Suprapubic skin (tissue), 3 donors: ENCODE data around the gene HDAC5.

ENCODE experiments used
- EP300 ChIP-seq: sonication (generic); formaldehyde crosslinking; IDR thresholded peaks from one replicate; pipeline ENCODE4 v1.6.1; 2017; ENCODE audit warnings: antibody characterized with exemption
- POLR2A ChIP-seq, 2 donors: fragments of 450-650 bp; IDR thresholded peaks; one replicate each; pipeline ENCODE4 v1.6.1; 2017; ENCODE audit warnings: antibody characterized with exemption in 2 of 2, mild to moderate bottlenecking in 2 of 2, moderate library complexity in 2 of 2
- TF ChIP-seq, protein P1 (sequence below), 2 donors: fragments of 200-600 bp in 1 of 2; fragments of 450-650 bp in 1 of 2; sonication (generic) in 1 of 2; IDR thresholded peaks; one replicate each; pipeline ENCODE4 v1.5.1; 2016 to 2019; ENCODE audit warnings: antibody characterized with exemption in 2 of 2, mild to moderate bottlenecking in 1 of 2, moderate library complexity in 1 of 2

- TF ChIP-seq, protein P1, sequence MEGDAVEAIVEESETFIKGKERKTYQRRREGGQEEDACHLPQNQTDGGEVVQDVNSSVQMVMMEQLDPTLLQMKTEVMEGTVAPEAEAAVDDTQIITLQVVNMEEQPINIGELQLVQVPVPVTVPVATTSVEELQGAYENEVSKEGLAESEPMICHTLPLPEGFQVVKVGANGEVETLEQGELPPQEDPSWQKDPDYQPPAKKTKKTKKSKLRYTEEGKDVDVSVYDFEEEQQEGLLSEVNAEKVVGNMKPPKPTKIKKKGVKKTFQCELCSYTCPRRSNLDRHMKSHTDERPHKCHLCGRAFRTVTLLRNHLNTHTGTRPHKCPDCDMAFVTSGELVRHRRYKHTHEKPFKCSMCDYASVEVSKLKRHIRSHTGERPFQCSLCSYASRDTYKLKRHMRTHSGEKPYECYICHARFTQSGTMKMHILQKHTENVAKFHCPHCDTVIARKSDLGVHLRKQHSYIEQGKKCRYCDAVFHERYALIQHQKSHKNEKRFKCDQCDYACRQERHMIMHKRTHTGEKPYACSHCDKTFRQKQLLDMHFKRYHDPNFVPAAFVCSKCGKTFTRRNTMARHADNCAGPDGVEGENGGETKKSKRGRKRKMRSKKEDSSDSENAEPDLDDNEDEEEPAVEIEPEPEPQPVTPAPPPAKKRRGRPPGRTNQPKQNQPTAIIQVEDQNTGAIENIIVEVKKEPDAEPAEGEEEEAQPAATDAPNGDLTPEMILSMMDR (IDR thresholded peaks at IDR 0.05) = no peak
- TF ChIP-seq EP300 = no peak
- TF ChIP-seq POLR2A (IDR thresholded peaks at IDR 0.05) = no peak
Observed at GRCh38 chr17:44121997-44122815, 1.2 kb downstream of the HDAC5 start.
